ENCODE results near the gene DUSP21. TPM values are rescaled to one million over a fixed set of nuclear protein-coding genes. Genes with fewer than 3 reads are reported as not detected.

DUSP21 gene
- polyA plus RNA-seq, 4 donors, result 0.22 to 2.2 (median 2.2) TPM; not detected in 1

GRCh38 chrX:44872821-44873414, 29.1 kb downstream of the DUSP21 start, which contains the start of gene KDM6A:
KDM6A (plus strand) TSS chrX:44873188; CDS start chrX:44873552, 364 bp downstream.
- no peaks in the 10 kb centered on the region for H3K27me3 ChIP-seq (ENCODE audit: control insufficient read depth in 3 of 3, insufficient read depth in 3 of 3, low read length in 3 of 3)
- no peaks in the 10 kb centered on the region for H3K36me3 ChIP-seq (ENCODE audit: control insufficient read depth in 3 of 3, insufficient read depth in 2 of 3, low read depth in 1 of 3, low read length in 3 of 3)
- 0 to 1% (median 0%) methylated on average over 9 to 61 of the region's 61 CpGs for WGBS, 3 donors
- peak within 1 kb of the TSS; percentile 85 to 89 (median 87) for H3K4me3 ChIP-seq (ENCODE audit: low read depth in 1 of 3, low read length in 3 of 3)
- no peaks in the 10 kb centered on the region for H3K9me3 ChIP-seq (ENCODE audit: control insufficient read depth in 2 of 2, insufficient read depth in 1 of 2, low read depth in 1 of 2, low read length in 1 of 2)
- H3K4me1 ChIP-seq (ENCODE audit: control insufficient read depth in 3 of 3, insufficient read depth in 2 of 3, low read depth in 1 of 3, low read length in 2 of 3), result no peaks in the 10 kb centered on the region
- FAIRE-seq (no peak), DNase-seq (peak; percentile 95 to 97)
- H3K27ac ChIP-seq (ENCODE audit: low read depth in 1 of 3, low read length in 2 of 3), result peak within 1 kb of the TSS; percentile 97 to 98 (median 98)

GRCh38 chrX:44873415-44874276, 29.8 kb downstream of the DUSP21 start:
- Histone ChIP-seq H3K27me3 (ENCODE audit: control insufficient read depth in 3 of 3, insufficient read depth in 3 of 3, low read length in 3 of 3) (no peaks in the 10 kb centered on the region), H3K27ac (ENCODE audit: low read depth in 1 of 3, low read length in 2 of 3) (peak overlapping the region; percentile 97), H3K36me3 (ENCODE audit: control insufficient read depth in 3 of 3, insufficient read depth in 2 of 3, low read depth in 1 of 3, low read length in 3 of 3) (no peaks in the 10 kb centered on the region), H3K4me1 (ENCODE audit: control insufficient read depth in 3 of 3, insufficient read depth in 2 of 3, low read depth in 1 of 3, low read length in 2 of 3) (no peaks in the 10 kb centered on the region), H3K4me3 (ENCODE audit: low read depth in 1 of 3, low read length in 3 of 3) (peak overlapping the region; percentile 85 to 89 (median 87)), H3K9me3 (ENCODE audit: control insufficient read depth in 2 of 2, insufficient read depth in 1 of 2, low read depth in 1 of 2, low read length in 1 of 2) (no peaks in the 10 kb centered on the region)
- FAIRE-seq, result no peak
- WGBS, 3 donors, result 0% methylated on average over 58 to 99 of the region's 99 CpGs
- DNase-seq, result peak; percentile 20 to 73

GRCh38 chrX:44874420-44875184, 30.8 kb downstream of the DUSP21 start:
- no peaks in the 10 kb centered on the region for H3K9me3 ChIP-seq (ENCODE audit: control insufficient read depth in 2 of 2, insufficient read depth in 1 of 2, low read depth in 1 of 2, low read length in 1 of 2)
- no peaks in the 10 kb centered on the region for H3K4me1 ChIP-seq (ENCODE audit: control insufficient read depth in 3 of 3, insufficient read depth in 2 of 3, low read depth in 1 of 3, low read length in 2 of 3)
- FAIRE-seq (no peak), DNase-seq (peak; percentile 44 to 59)
- WGBS, 3 donors, result 0 to 1% (median 1%) methylated on average over 14 of the region's 14 CpGs
- no peaks in the 10 kb centered on the region for H3K36me3 ChIP-seq (ENCODE audit: control insufficient read depth in 3 of 3, insufficient read depth in 2 of 3, low read depth in 1 of 3, low read length in 3 of 3)
- no peaks in the 10 kb centered on the region for H3K27me3 ChIP-seq (ENCODE audit: control insufficient read depth in 3 of 3, insufficient read depth in 3 of 3, low read length in 3 of 3)
- peak overlapping the region; percentile 85 to 89 (median 87) for H3K4me3 ChIP-seq (ENCODE audit: low read depth in 1 of 3, low read length in 3 of 3)
- H3K27ac ChIP-seq (ENCODE audit: low read depth in 1 of 3, low read length in 2 of 3), result peak overlapping the region; percentile 97

GRCh38 chrX:44875185-44875489, 31.3 kb downstream of the DUSP21 start:
- DNase-seq (no peak), FAIRE-seq (no peak)
- no peaks in the 10 kb centered on the region for H3K36me3 ChIP-seq (ENCODE audit: control insufficient read depth in 3 of 3, insufficient read depth in 2 of 3, low read depth in 1 of 3, low read length in 3 of 3)
- H3K27ac ChIP-seq (ENCODE audit: low read depth in 1 of 3, low read length in 2 of 3), result peak overlapping the region in 1 of 3 donors; percentile 97
- no peaks in the 10 kb centered on the region for H3K4me1 ChIP-seq (ENCODE audit: control insufficient read depth in 3 of 3, insufficient read depth in 2 of 3, low read depth in 1 of 3, low read length in 2 of 3)
- 7 to 12% (median 9%) methylated on average over 5 of the region's 5 CpGs for WGBS, 3 donors
- peak overlapping the region in 2 of 3 donors; percentile 87 to 89 for H3K4me3 ChIP-seq (ENCODE audit: low read depth in 1 of 3, low read length in 3 of 3)
- no peaks in the 10 kb centered on the region for H3K27me3 ChIP-seq (ENCODE audit: control insufficient read depth in 3 of 3, insufficient read depth in 3 of 3, low read length in 3 of 3)
- no peaks in the 10 kb centered on the region for H3K9me3 ChIP-seq (ENCODE audit: control insufficient read depth in 2 of 2, insufficient read depth in 1 of 2, low read depth in 1 of 2, low read length in 1 of 2)

- Histone ChIP-seq H3K9me3 (ENCODE audit: control insufficient read depth in 2 of 2, insufficient read depth in 1 of 2, low read depth in 1 of 2, low read length in 1 of 2) (no peaks in the 10 kb centered on the region), H3K4me1 (ENCODE audit: control insufficient read depth in 3 of 3, insufficient read depth in 2 of 3, low read depth in 1 of 3, low read length in 2 of 3) (no peaks in the 10 kb centered on the region), H3K27me3 (ENCODE audit: control insufficient read depth in 3 of 3, insufficient read depth in 3 of 3, low read length in 3 of 3) (no peaks in the 10 kb centered on the region), H3K27ac (ENCODE audit: low read depth in 1 of 3, low read length in 2 of 3) (no peak overlapping the region), H3K4me3 (ENCODE audit: low read depth in 1 of 3, low read length in 3 of 3) (peak overlapping the region in 2 of 3 donors; percentile 42 to 87), H3K36me3 (ENCODE audit: control insufficient read depth in 3 of 3, insufficient read depth in 2 of 3, low read depth in 1 of 3, low read length in 3 of 3) (no peaks in the 10 kb centered on the region)
- FAIRE-seq (no peak), DNase-seq (peak; percentile 8 to 15)
- 14 to 26% (median 18%) methylated on average over 4 of the region's 4 CpGs for WGBS, 3 donors
These were observed 32.3 kb downstream of the DUSP21 start for GRCh38 chrX:44876086-44876485.

- no peaks in the 10 kb centered on the region for H3K9me3 ChIP-seq (ENCODE audit: control insufficient read depth in 2 of 2, insufficient read depth in 1 of 2, low read depth in 1 of 2, low read length in 1 of 2)
- no peak overlapping the region for H3K27ac ChIP-seq (ENCODE audit: low read depth in 1 of 3, low read length in 2 of 3)
- WGBS, 3 donors, result 91 to 97% (median 93%) methylated on average over 19 of the region's 19 CpGs
- no peaks in the 10 kb centered on the region for H3K36me3 ChIP-seq (ENCODE audit: control insufficient read depth in 3 of 3, insufficient read depth in 2 of 3, low read depth in 1 of 3, low read length in 3 of 3)
- no peak for DNase-seq
- FAIRE-seq, result no peak
- no peaks in the 10 kb centered on the region for H3K27me3 ChIP-seq (ENCODE audit: control insufficient read depth in 3 of 3, insufficient read depth in 3 of 3, low read length in 3 of 3)
- H3K4me3 ChIP-seq (ENCODE audit: low read depth in 1 of 3, low read length in 3 of 3), result no peak overlapping the region
- no peaks in the 10 kb centered on the region for H3K4me1 ChIP-seq (ENCODE audit: control insufficient read depth in 3 of 3, insufficient read depth in 2 of 3, low read depth in 1 of 3, low read length in 2 of 3)
These were observed 32.9 kb downstream of the DUSP21 start for GRCh38 chrX:44876767-44877166.

GRCh38 chrX:44878780-44879179, 35.0 kb downstream of the DUSP21 start:
- Histone ChIP-seq H3K27me3 (ENCODE audit: control insufficient read depth in 3 of 3, insufficient read depth in 3 of 3, low read length in 3 of 3) (no peaks in the 10 kb centered on the region), H3K9me3 (ENCODE audit: control insufficient read depth in 2 of 2, insufficient read depth in 1 of 2, low read depth in 1 of 2, low read length in 1 of 2) (no peaks in the 10 kb centered on the region), H3K36me3 (ENCODE audit: control insufficient read depth in 3 of 3, insufficient read depth in 2 of 3, low read depth in 1 of 3, low read length in 3 of 3) (no peaks in the 10 kb centered on the region), H3K4me1 (ENCODE audit: control insufficient read depth in 3 of 3, insufficient read depth in 2 of 3, low read depth in 1 of 3, low read length in 2 of 3) (no peaks in the 10 kb centered on the region), H3K27ac (ENCODE audit: low read depth in 1 of 3, low read length in 2 of 3) (no peak overlapping the region), H3K4me3 (ENCODE audit: low read depth in 1 of 3, low read length in 3 of 3) (no peak overlapping the region)
- WGBS, 3 donors, result 73 to 79% (median 74%) methylated on average over 8 of the region's 8 CpGs
- no peak for DNase-seq
- FAIRE-seq, result no peak

GRCh38 chrX:44881549-44881948, 37.7 kb downstream of the DUSP21 start:
- no peaks in the 10 kb centered on the region for H3K27me3 ChIP-seq (ENCODE audit: control insufficient read depth in 3 of 3, insufficient read depth in 3 of 3, low read length in 3 of 3)
- no peak for FAIRE-seq
- H3K4me1 ChIP-seq (ENCODE audit: control insufficient read depth in 3 of 3, insufficient read depth in 2 of 3, low read depth in 1 of 3, low read length in 2 of 3), result no peaks in the 10 kb centered on the region
- H3K9me3 ChIP-seq (ENCODE audit: control insufficient read depth in 2 of 2, insufficient read depth in 1 of 2, low read depth in 1 of 2, low read length in 1 of 2), result no peaks in the 10 kb centered on the region
- WGBS, 3 donors, result 93 to 97% (median 96%) methylated on average over 9 to 10 of the region's 10 CpGs
- no peaks in the 10 kb centered on the region for H3K36me3 ChIP-seq (ENCODE audit: control insufficient read depth in 3 of 3, insufficient read depth in 2 of 3, low read depth in 1 of 3, low read length in 3 of 3)
- no peak overlapping the region for H3K27ac ChIP-seq (ENCODE audit: low read depth in 1 of 3, low read length in 2 of 3)
- no peak for DNase-seq
- no peak overlapping the region for H3K4me3 ChIP-seq (ENCODE audit: low read depth in 1 of 3, low read length in 3 of 3)

Data from small intestine (tissue), 7 donors.